GM12878 (cell line): Measurements from ENCODE around the gene EHD4. TPM values are rescaled to one million over a fixed set of nuclear protein-coding genes. Genes with fewer than 3 reads are reported as not detected.

Source experiments
- ATAC-seq: fragments of 200-7000 bp; cut with Tn5 transposase; 3 replicates; pipeline ENCODE4 v1.9.1; 2020; ENCODE audit warnings: mild to moderate bottlenecking, moderate library complexity
- BruUV-seq: library from RNA; stranded (reverse); fragments of 400-500 nt; replicated peaks from 2 replicates; lab custom pipeline; 2021; lab: Mats Ljungman, UMichigan
- CTCF ChIA-PET: fragments of 300-600 bp; sonication (Branson Sonifier 250); formaldehyde crosslinking; extraction: SDS; loops from one replicate; lab custom pipeline; 2021; ENCODE audit warnings: inconsistent platforms; lab: Yijun Ruan, JAX
- POLR2A ChIA-PET: fragments of 350-600 bp; formaldehyde crosslinking; extraction: SDS; loops from one replicate; lab custom pipeline; 2021; ENCODE audit warnings: inconsistent platforms; lab: Charles Lee
- RAD21 ChIA-PET: fragments of 300-600 bp; sonication (Branson Sonifier 250); formaldehyde crosslinking; loops from one replicate; lab custom pipeline; 2023; ENCODE audit warnings: antibody characterized with exemption; ENCODE audit not compliant: unreplicated experiment; lab: Charles Lee
- SMC1A ChIA-PET: fragments of 300-600 bp; sonication (Branson Sonifier 250); formaldehyde crosslinking; loops from one replicate; lab custom pipeline; 2023; ENCODE audit not compliant: unreplicated experiment, uncharacterized antibody; lab: Charles Lee
- DNase-seq: peaks from one replicate; pipeline ENCODE4 v3.0.0-alpha.2; 2011; ENCODE audit warnings: low read depth, low spot score
- FAIRE-seq: peaks from 3 replicates; lab custom pipeline; 2011; peaks lifted over from hg19 to GRCh38; lab: Jason Lieb, UNC
- H2AFZ ChIP-seq: 2 replicates; pipeline ENCODE4 v1.6.0; 2011; ENCODE audit warnings: low read depth, low read length, control low read depth; ENCODE audit not compliant: control insufficient read depth
- H3K27ac ChIP-seq: 2 replicates; pipeline ENCODE4 v1.5.1; 2011; ENCODE audit warnings: control low read depth; ENCODE audit not compliant: control insufficient read depth, insufficient read depth
- H3K27me3 ChIP-seq, 2 experiments: replicated peaks in 1 of 2; 2 replicates each; pipeline versions ENCODE4 v1.6.0 to v1.6.1; 2011; ENCODE audit warnings: low read length in 1 of 2; ENCODE audit not compliant: control insufficient read depth in 2 of 2, insufficient read depth in 2 of 2
- H3K36me3 ChIP-seq, 2 experiments: 2 replicates each; pipeline ENCODE4 v1.5.1; 2011; ENCODE audit warnings: low read length in 1 of 2; ENCODE audit not compliant: control insufficient read depth in 2 of 2, insufficient read depth in 2 of 2
- H3K4me1 ChIP-seq: 2 replicates; pipeline ENCODE4 v1.6.1; 2011; ENCODE audit warnings: mild to moderate bottlenecking, low read length, moderate library complexity, mixed read lengths; ENCODE audit not compliant: control insufficient read depth, insufficient read depth
- H3K4me2 ChIP-seq: 2 replicates; pipeline ENCODE4 v1.6.0; 2011; ENCODE audit warnings: control low read depth; ENCODE audit not compliant: control insufficient read depth, insufficient read depth
- H3K4me3 ChIP-seq: fragments of 200-600 bp; sonication (generic); 2 replicates; pipeline ENCODE4 v1.5.1; 2016
- H3K79me2 ChIP-seq: 2 replicates; pipeline ENCODE4 v1.6.0; 2011; ENCODE audit warnings: low read length; ENCODE audit not compliant: control insufficient read depth, insufficient read depth
- H3K9ac ChIP-seq: 2 replicates; pipeline ENCODE4 v1.8.0; 2011; ENCODE audit warnings: low read length, control low read depth, mixed read lengths; ENCODE audit not compliant: control insufficient read depth, insufficient read depth
- H3K9me3 ChIP-seq: replicated peaks from 3 replicates; pipeline ENCODE4 v1.5.1; 2011; ENCODE audit warnings: mild to moderate bottlenecking, low read length; ENCODE audit not compliant: control insufficient read depth, insufficient read depth
- H4K20me1 ChIP-seq: 2 replicates; pipeline ENCODE4 v1.6.0; 2011; ENCODE audit not compliant: control insufficient read depth, insufficient read depth
- ATF3 ChIP-seq: IDR thresholded peaks from 2 replicates; pipeline ENCODE4 v1.6.1; 2011; ENCODE audit warnings: low read depth, mild to moderate bottlenecking, low read length, moderate library complexity, borderline replicate concordance; ENCODE audit errors: extremely low read depth
- E2F4 ChIP-seq: IDR thresholded peaks from 2 replicates; pipeline ENCODE4 v1.6.1; 2012; ENCODE audit warnings: low read depth, low read length, improper control_type of control experiment
- NR2C2 ChIP-seq: IDR thresholded peaks from 2 replicates; pipeline ENCODE4 v1.6.1; 2011; ENCODE audit warnings: borderline replicate concordance, low read depth; ENCODE audit not compliant: control insufficient read depth, insufficient read length
- PAX8 ChIP-seq: fragments of 450-650 bp; IDR thresholded peaks from 2 replicates; pipeline ENCODE4 v1.6.1; 2017; ENCODE audit warnings: mild to moderate bottlenecking, moderate library complexity
- PML ChIP-seq: IDR thresholded peaks from 2 replicates; pipeline ENCODE4 v1.6.1; 2012; ENCODE audit warnings: low read length, inconsistent platforms
- RUNX3 ChIP-seq: IDR thresholded peaks from 2 replicates; pipeline ENCODE4 v1.6.1; 2012; ENCODE audit warnings: low read length, inconsistent platforms
- SIX5 ChIP-seq: IDR thresholded peaks from 2 replicates; pipeline ENCODE4 v1.6.1; 2011; ENCODE audit warnings: mild to moderate bottlenecking, low read depth, low read length, moderate library complexity; ENCODE audit not compliant: severe bottlenecking
- ZNF622 ChIP-seq: fragments of 450-650 bp; IDR thresholded peaks from 2 replicates; pipeline ENCODE4 v1.6.1; 2017; ENCODE audit warnings: mild to moderate bottlenecking, inconsistent platforms
- WGBS: methylation state at CpG from one replicate; pipeline ENCODE4 v1.1.6; 2016; ENCODE audit warnings: low lambda C conversion rate; ENCODE audit not compliant: insufficient replicate concordance, insufficient coverage; ENCODE audit errors: missing lambda C conversion rate; 5-methylcytosine and 5-hydroxymethylcytosine counted together
- in situ Hi-C: fragments of 300-500 bp; cut with MboI; formaldehyde crosslinking; loops from 9 replicates; pipeline ENCODE4 v1.14.3; 2018; ENCODE audit warnings: mixed read lengths
- intact Hi-C: fragments of 100-400 bp; cut with micrococcal nuclease; formaldehyde crosslinking; loops from one replicate; pipeline ENCODE4 v1.14.2; 2022; ENCODE audit not compliant: unreplicated experiment
- polyA plus RNA-seq, 11 experiments: library from polyadenylated mRNA; depleted of rRNA in 4 of 11; unstranded in 6 of 11; stranded (reverse) in 5 of 11; fragments of >200 nt; fragmentation: Nextera tagmentation in 4 of 11; fragmentation: Illumina TruSeq in 1 of 11; extraction: Ambion mirVana in 4 of 11; extraction: Trizol in 1 of 11; gene quantifications; 1 replicate in 1 of 11; 2 replicates in 10 of 11; pipeline versions ENCODE4 v1.2.1 to v1.2.3, GENCODE V29; 2011 to 2016; ENCODE audit warnings: inconsistent platforms in 2 of 11, missing spikeins in 2 of 11, low read depth in 1 of 11
- total RNA-seq, 4 experiments: library from RNA; depleted of rRNA in 3 of 4; stranded (reverse); fragments of >200 nt in 3 of 4; fragmentation: Illumina TruSeq in 1 of 4; extraction: Trizol in 1 of 4; gene quantifications; 2 replicates each; pipeline versions ENCODE4 v1.2.1 to v1.2.3, GENCODE V29; 2013 to 2021
- TF ChIP-seq, protein P1 (sequence below): fragments of 450-650 bp; IDR thresholded peaks from 2 replicates; pipeline ENCODE4 v1.6.1; 2014; ENCODE audit warnings: mild to moderate bottlenecking

The EHD4 gene
- total and polyA plus RNA-seq, 10 of the 15 experiments (the other 5 are each of a cell fraction or from before 2014, with no cell fraction given): 4.2 to 62.9 (median 44.7) TPM

DNA sequence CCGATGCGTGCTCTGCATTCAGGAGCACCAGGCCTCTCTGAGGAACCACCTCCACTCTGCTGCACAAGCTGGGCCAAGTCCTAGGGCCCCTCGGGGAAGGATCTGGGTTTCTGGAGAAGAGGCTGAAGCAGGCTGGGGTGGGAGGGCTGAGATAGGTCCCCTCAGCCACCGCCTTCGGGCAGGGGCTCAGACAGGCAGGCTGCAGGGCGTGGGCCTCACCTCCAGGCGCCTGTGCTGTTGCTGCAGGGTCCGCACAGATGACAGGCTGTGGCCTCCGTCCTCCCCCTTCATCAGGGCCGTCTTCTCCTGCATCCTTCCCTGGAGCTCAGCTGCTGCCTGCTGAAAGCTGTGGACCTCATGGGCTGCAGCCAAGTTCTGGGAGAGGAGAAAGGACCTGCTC is 118.5 kb downstream of the EHD4 start:
- no peaks in the 10 kb centered on the region; the same call in 1 of the 2 replicates for H4K20me1 ChIP-seq
- no peaks in the 10 kb centered on the region for H3K9me3 ChIP-seq
- no peak overlapping the region for H2AFZ ChIP-seq
- TF ChIP-seq NR2C2: no peak
- no peak for TF ChIP-seq ZNF622
- TF ChIP-seq E2F4: no peak
- no peak for TF ChIP-seq PML
- no peak for TF ChIP-seq SIX5
- no peak for TF ChIP-seq ATF3
- TF ChIP-seq, protein P1, sequence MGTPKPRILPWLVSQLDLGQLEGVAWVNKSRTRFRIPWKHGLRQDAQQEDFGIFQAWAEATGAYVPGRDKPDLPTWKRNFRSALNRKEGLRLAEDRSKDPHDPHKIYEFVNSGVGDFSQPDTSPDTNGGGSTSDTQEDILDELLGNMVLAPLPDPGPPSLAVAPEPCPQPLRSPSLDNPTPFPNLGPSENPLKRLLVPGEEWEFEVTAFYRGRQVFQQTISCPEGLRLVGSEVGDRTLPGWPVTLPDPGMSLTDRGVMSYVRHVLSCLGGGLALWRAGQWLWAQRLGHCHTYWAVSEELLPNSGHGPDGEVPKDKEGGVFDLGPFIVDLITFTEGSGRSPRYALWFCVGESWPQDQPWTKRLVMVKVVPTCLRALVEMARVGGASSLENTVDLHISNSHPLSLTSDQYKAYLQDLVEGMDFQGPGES: no peak
- TF ChIP-seq RUNX3: no peak
- no peak for TF ChIP-seq PAX8
- no peak overlapping the region for H3K9ac ChIP-seq
- H3K4me3 ChIP-seq: no peak overlapping the region
- intact Hi-C loops: no loop called here
- no peaks in the 10 kb centered on the region for H3K36me3 ChIP-seq
- ATAC-seq (no peak), FAIRE-seq (no peak), DNase-seq (no peak)
- in situ Hi-C loops: no loop called here
- H3K79me2 ChIP-seq: no peaks in the 10 kb centered on the region
- WGBS: 43% methylated on average over 10 of the region's 10 CpGs
- ChIA-PET POLR2A (interaction anchor here (0.6 kb wide), 1 partner anchor 73 kb away, joined by 3 read pairs; no protein-coding TSS in a partner anchor), RAD21 (no interaction called here), SMC1A (no interaction called here), CTCF (no interaction called here)
- no peaks in the 10 kb centered on the region; a peak in 1 of 4 replicates for H3K27me3 ChIP-seq
- H3K4me1 ChIP-seq: no peaks in the 10 kb centered on the region
- H3K27ac ChIP-seq: no peak overlapping the region
- H3K4me2 ChIP-seq: no peak overlapping the region
- no TSS peak for BruUV-seq
